Right renal cortex interstitium (tissue), 3 donors: ENCODE data around the gene ADCK1. TPM values are rescaled to one million over a fixed set of nuclear protein-coding genes. Genes with fewer than 3 reads are reported as not detected.

Experiments used
- DNase-seq, 3 donors: peaks; one replicate each; pipeline ENCODE4 v3.0.0-alpha.2; 2013; ENCODE audit warnings: low read depth in 3 of 3, low spot score in 2 of 3
- polyA plus RNA-seq, 3 donors: library from polyadenylated mRNA; unstranded; fragments of 120-200 nt; gene quantifications; one replicate each; pipeline ENCODE4 v1.2.1, GENCODE V29; 2013; ENCODE audit not compliant: insufficient read length in 3 of 3

Gene ADCK1
- polyA plus RNA-seq, 3 donors: 8.6 to 11.3 (median 9.3) TPM

GRCh38 chr14:77980475-77981321, 180.8 kb downstream of the ADCK1 start:
- DNase-seq: no peak

Other genes with a start within 250 kb of the ADCK1 start
- gene SPTLC2, start 183.5 kb upstream of the ADCK1 start, polyA plus RNA-seq: 10 to 100 TPM; 74.3 to 87.6 (median 84.0) TPM
- gene ALKBH1, start 92.1 kb upstream of the ADCK1 start, polyA plus RNA-seq: 10 to 100 TPM; 15.6 to 19.0 (median 17.8) TPM
- gene SLIRP, start 92.0 kb upstream of the ADCK1 start, polyA plus RNA-seq: 100 to 1,000 TPM in 2 of 3 donors, 10 to 100 TPM in 1; 99.6 to 108 (median 108) TPM
- gene SNW1, start 39.0 kb upstream of the ADCK1 start, polyA plus RNA-seq: 100 to 1,000 TPM in 1 of 3 donors, 10 to 100 TPM in 2; 93.7 to 101 (median 99.3) TPM